ENCODE measurements around the gene GPS2.

GPS2 gene

GRCh38 chr17:7317161-7317803, 2.1 kb upstream of the GPS2 start:
- DNase-seq (ENCODE audit: low read depth) = no peak

- no peak for DNase-seq (ENCODE audit: low read depth)
These were observed 543 bp upstream of the GPS2 start for GRCh38 chr17:7315570-7316235.

- no peak for DNase-seq (ENCODE audit: low read depth)
These were observed 1.1 kb downstream of the GPS2 start for GRCh38 chr17:7313890-7314718.

GRCh38 chr17:7313088-7313889, 1.9 kb downstream of the GPS2 start:
- DNase-seq (ENCODE audit: low read depth) = no peak

GRCh38 chr17:7312432-7313087, 2.6 kb downstream of the GPS2 start:
- no peak for DNase-seq (ENCODE audit: low read depth)

- DNase-seq (ENCODE audit: low read depth) = no peak
These were observed 4.0 kb downstream of the GPS2 start for GRCh38 chr17:7311110-7311705.

GRCh38 chr17:7309628-7310027, 5.5 kb downstream of the GPS2 start:
- DNase-seq (ENCODE audit: low read depth) = no peak

GRCh38 chr17:7308625-7309433, 6.3 kb downstream of the GPS2 start:
- DNase-seq (ENCODE audit: low read depth) = peak; percentile 69

GRCh38 chr17:7307686-7308624, 7.2 kb downstream of the GPS2 start:
- peak; percentile 41 for DNase-seq (ENCODE audit: low read depth)

- DNase-seq (ENCODE audit: low read depth) = peak; percentile 100
These were observed 8.1 kb downstream of the GPS2 start, which contains the start of gene EIF5A for GRCh38 chr17:7306911-7307685. TSS of gene EIF5A (plus strand) at chr17:7307628. CDS start at chr17:7309636, 2,008 bp downstream.

- no peak for DNase-seq (ENCODE audit: low read depth)
These were observed 11.0 kb downstream of the GPS2 start for GRCh38 chr17:7304179-7304578.

- DNase-seq (ENCODE audit: low read depth) = peak; percentile 72
These were observed 18.8 kb downstream of the GPS2 start for GRCh38 chr17:7296189-7296861.

GRCh38 chr17:7295230-7296180, 19.7 kb downstream of the GPS2 start:
- DNase-seq (ENCODE audit: low read depth) = no peak

- peak; percentile 80 for DNase-seq (ENCODE audit: low read depth)
These were observed 20.5 kb downstream of the GPS2 start, which contains the start of gene YBX2 for GRCh38 chr17:7294614-7295153. TSS of gene YBX2 (minus strand) at chr17:7294639. CDS start at chr17:7294500, 139 bp downstream.

GRCh38 chr17:7293816-7294613, 21.1 kb downstream of the GPS2 start:
- no peak for DNase-seq (ENCODE audit: low read depth)

Data from activated T-cell treated with anti-CD3 and anti-CD28 coated beads for 48 hours (primary cell).